Sigmoid colon (tissue), 4 donors: Measurements from ENCODE around the gene GAREM2.

Experiments
- EP300 ChIP-seq, 4 donors: sonication (generic); formaldehyde crosslinking; IDR thresholded peaks; one replicate each; pipeline ENCODE4 v1.6.1; 2017; ENCODE audit warnings: antibody characterized with exemption in 4 of 4
- TF ChIP-seq, protein P1 (sequence below), 4 experiments: fragments of 450-650 bp in 3 of 4; fragments of 200-600 bp in 1 of 4; IDR thresholded peaks; one replicate each; pipeline ENCODE4 v1.5.1; 2016 to 2019; ENCODE audit warnings: antibody characterized with exemption in 4 of 4, mild to moderate bottlenecking in 3 of 4, moderate library complexity in 2 of 4

DNA sequence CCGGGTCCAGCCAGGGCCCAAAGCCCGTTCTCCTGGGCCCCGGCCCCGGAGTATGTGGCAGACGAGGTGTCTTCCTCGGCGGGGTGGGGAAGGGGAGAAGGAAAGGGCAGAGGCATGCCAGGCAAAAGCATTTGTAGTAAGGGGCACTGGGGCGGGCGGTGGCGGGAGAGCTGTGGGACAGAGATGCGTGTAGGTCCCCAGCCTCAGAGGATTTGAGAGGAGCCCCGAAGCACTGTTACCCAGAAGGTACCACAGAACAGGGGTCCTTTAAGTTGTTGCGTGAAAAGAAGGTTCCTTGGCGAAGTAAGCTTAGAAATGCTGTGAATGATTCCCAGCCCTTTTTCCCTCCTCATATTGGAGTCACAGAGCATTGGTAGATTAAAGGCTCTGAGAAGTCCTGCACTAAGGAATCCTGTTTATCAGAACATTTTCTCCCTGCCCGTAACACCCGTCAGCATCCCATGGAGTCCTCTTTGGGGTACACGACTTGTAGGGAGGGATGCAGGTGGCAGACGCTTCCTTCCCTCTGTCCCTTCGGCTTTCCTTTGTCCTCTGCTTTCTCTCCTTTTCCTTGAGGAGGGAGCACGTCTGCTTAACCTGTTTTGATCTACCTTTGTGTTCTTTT lies 12.5 kb downstream of the GAREM2 start:
- TF ChIP-seq, protein P1, sequence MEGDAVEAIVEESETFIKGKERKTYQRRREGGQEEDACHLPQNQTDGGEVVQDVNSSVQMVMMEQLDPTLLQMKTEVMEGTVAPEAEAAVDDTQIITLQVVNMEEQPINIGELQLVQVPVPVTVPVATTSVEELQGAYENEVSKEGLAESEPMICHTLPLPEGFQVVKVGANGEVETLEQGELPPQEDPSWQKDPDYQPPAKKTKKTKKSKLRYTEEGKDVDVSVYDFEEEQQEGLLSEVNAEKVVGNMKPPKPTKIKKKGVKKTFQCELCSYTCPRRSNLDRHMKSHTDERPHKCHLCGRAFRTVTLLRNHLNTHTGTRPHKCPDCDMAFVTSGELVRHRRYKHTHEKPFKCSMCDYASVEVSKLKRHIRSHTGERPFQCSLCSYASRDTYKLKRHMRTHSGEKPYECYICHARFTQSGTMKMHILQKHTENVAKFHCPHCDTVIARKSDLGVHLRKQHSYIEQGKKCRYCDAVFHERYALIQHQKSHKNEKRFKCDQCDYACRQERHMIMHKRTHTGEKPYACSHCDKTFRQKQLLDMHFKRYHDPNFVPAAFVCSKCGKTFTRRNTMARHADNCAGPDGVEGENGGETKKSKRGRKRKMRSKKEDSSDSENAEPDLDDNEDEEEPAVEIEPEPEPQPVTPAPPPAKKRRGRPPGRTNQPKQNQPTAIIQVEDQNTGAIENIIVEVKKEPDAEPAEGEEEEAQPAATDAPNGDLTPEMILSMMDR (IDR thresholded peaks at IDR 0.05): no peak
- no peak for TF ChIP-seq EP300 (IDR thresholded peaks at IDR 0.05)
